A673 (cell line): Measurements from ENCODE around the gene TOR2A. TPM values are rescaled to one million over a fixed set of nuclear protein-coding genes. Genes with fewer than 3 reads are reported as not detected.

Experiments
- BruUV-seq: library from RNA; stranded (reverse); fragments of 400-500 nt; replicated peaks from 2 replicates; lab custom pipeline; 2021; lab: Mats Ljungman, UMichigan
- CTCF ChIA-PET: fragments of 300-600 bp; sonication (Branson Sonifier 250); formaldehyde crosslinking; loops from one replicate; lab custom pipeline; 2022; ENCODE audit warnings: antibody characterized with exemption; lab: Charles Lee
- POLR2A ChIA-PET: fragments of 300-600 bp; sonication (Branson Sonifier 250); formaldehyde crosslinking; loops from one replicate; lab custom pipeline; 2022; ENCODE audit warnings: antibody characterized with exemption; ENCODE audit not compliant: low non-redundant PET; lab: Charles Lee
- DNase-seq: peaks from one replicate; pipeline ENCODE4 v3.0.0-alpha.2; 2015; ENCODE audit warnings: low spot score
- H3K27ac ChIP-seq: fragments of 200-600 bp; sonication (generic); 2 replicates; pipeline ENCODE4 v1.5.1; 2016; ENCODE audit warnings: mixed run types, low read depth, mild to moderate bottlenecking, mixed read lengths, antibody characterized with exemption, low read length; ENCODE audit not compliant: poor library complexity, severe bottlenecking
- H3K27me3 ChIP-seq: fragments of 200-600 bp; sonication (generic); replicated peaks from 2 replicates; pipeline ENCODE4 v1.6.1; 2017; ENCODE audit warnings: mixed run types, low read depth, mild to moderate bottlenecking, mixed read lengths, antibody characterized with exemption, low read length; ENCODE audit not compliant: insufficient read depth, poor library complexity
- H3K36me3 ChIP-seq: fragments of 200-600 bp; sonication (generic); 2 replicates; pipeline ENCODE4 v1.6.1; 2016; ENCODE audit warnings: mixed run types, mild to moderate bottlenecking, mixed read lengths, antibody characterized with exemption, low read length; ENCODE audit not compliant: insufficient read depth, poor library complexity, severe bottlenecking
- H3K4me1 ChIP-seq: fragments of 200-600 bp; sonication (generic); 2 replicates; pipeline ENCODE4 v1.6.1; 2017; ENCODE audit warnings: mixed run types, mild to moderate bottlenecking, mixed read lengths, antibody characterized with exemption, low read length; ENCODE audit not compliant: insufficient read depth, poor library complexity, severe bottlenecking
- H3K4me3 ChIP-seq: fragments of 200-600 bp; sonication (generic); 2 replicates; pipeline ENCODE4 v1.5.1; 2016; ENCODE audit warnings: low read depth, mixed run types, mild to moderate bottlenecking, mixed read lengths, low read length; ENCODE audit not compliant: poor library complexity, severe bottlenecking
- H3K9me3 ChIP-seq: fragments of 200-600 bp; sonication (generic); 2 replicates; pipeline ENCODE4 v1.6.1; 2016; ENCODE audit warnings: mixed run types, low read depth, mild to moderate bottlenecking, mixed read lengths, antibody characterized with exemption, low read length; ENCODE audit not compliant: poor library complexity, severe bottlenecking
- EZH2 ChIP-seq: fragments of 200-600 bp; sonication (generic); IDR thresholded peaks from 2 replicates; pipeline ENCODE4 v1.6.1; 2017; ENCODE audit warnings: borderline replicate concordance, low read depth, mild to moderate bottlenecking, mixed read lengths, antibody characterized with exemption, low read length; ENCODE audit not compliant: poor library complexity, severe bottlenecking
- intact Hi-C: fragments of 100-400 bp; cut with micrococcal nuclease; formaldehyde crosslinking; loops from one replicate; pipeline ENCODE4 v1.10.0; 2022; ENCODE audit not compliant: unreplicated experiment
- total RNA-seq: library from RNA; stranded (reverse); gene quantifications from 2 replicates; pipeline ENCODE4 v1.2.3, GENCODE V29; 2021
- TF ChIP-seq, protein P1 (sequence below): fragments of 300-800, 200-600 bp; sonication (generic); conservative IDR thresholded peaks from 2 replicates; pipeline ENCODE4 v1.5.1; 2017; ENCODE audit warnings: low read depth, mild to moderate bottlenecking, antibody characterized with exemption, low read length, moderate library complexity, mixed read lengths

TOR2A gene
- total RNA-seq, 1 experiment from 2014 or later: 9.2 TPM

DNA sequence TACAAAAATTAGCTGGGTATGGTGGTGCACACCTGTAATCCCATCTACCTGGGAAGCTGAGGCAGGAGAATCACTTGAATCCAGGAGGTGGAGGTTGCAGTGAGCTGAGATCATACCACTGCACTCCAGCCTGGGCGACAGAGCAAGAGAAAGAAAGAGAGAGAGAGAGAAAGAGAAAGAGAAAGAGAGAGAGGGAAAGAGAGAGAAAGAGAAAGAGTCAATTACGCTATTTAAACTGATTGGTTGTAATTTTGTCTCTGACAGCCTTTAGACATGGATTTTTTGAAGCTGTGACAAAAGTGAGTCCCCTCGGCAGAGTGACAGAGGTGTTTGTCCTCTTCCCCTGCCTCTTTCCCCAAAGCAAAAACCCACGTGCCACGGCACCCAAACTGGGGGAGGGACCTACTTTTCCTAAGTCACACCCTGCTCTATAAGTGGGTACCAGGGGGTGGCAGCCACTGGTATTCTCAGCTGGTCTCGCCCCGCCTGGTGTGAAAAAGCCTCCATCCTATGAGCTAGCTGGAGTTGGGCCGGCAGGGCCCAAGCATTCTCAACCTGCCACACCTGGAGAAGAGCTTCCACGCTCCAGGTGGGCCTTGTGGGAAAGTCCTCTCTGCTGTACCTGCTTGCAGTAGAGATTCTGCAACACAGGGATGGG, 31.7 kb downstream of the TOR2A start:
- intact Hi-C loops: no loop called here

GRCh38 chr9:127700594-127701255, 34.4 kb downstream of the TOR2A start:
- intact Hi-C loops: no loop called here
- TF ChIP-seq, protein P1, sequence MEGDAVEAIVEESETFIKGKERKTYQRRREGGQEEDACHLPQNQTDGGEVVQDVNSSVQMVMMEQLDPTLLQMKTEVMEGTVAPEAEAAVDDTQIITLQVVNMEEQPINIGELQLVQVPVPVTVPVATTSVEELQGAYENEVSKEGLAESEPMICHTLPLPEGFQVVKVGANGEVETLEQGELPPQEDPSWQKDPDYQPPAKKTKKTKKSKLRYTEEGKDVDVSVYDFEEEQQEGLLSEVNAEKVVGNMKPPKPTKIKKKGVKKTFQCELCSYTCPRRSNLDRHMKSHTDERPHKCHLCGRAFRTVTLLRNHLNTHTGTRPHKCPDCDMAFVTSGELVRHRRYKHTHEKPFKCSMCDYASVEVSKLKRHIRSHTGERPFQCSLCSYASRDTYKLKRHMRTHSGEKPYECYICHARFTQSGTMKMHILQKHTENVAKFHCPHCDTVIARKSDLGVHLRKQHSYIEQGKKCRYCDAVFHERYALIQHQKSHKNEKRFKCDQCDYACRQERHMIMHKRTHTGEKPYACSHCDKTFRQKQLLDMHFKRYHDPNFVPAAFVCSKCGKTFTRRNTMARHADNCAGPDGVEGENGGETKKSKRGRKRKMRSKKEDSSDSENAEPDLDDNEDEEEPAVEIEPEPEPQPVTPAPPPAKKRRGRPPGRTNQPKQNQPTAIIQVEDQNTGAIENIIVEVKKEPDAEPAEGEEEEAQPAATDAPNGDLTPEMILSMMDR: no peak
- no peak for TF ChIP-seq EZH2
- Histone ChIP-seq H3K9me3 (no peaks in the 10 kb centered on the region), H3K4me1 (no peaks in the 10 kb centered on the region), H3K36me3 (no peaks in the 10 kb centered on the region), H3K4me3 (no peak overlapping the region), H3K27ac (no peak overlapping the region), H3K27me3 (no peaks in the 10 kb centered on the region)
- ChIA-PET CTCF (no interaction called here), POLR2A (no interaction called here)
- DNase-seq: no peak
- BruUV-seq: no TSS peak

More for the DNA sequence above, 31.7 kb downstream of the TOR2A start:
- CTCF ChIA-PET: no interaction called here
- BruUV-seq: no TSS peak
- H3K27me3 ChIP-seq: no peaks in the 10 kb centered on the region
- H3K27ac ChIP-seq: no peak overlapping the region
- DNase-seq: no peak
- no peak overlapping the region for H3K4me3 ChIP-seq
- no peaks in the 10 kb centered on the region for H3K4me1 ChIP-seq
- POLR2A ChIA-PET: no interaction called here
- no peaks in the 10 kb centered on the region for H3K9me3 ChIP-seq
- no peaks in the 10 kb centered on the region for H3K36me3 ChIP-seq
- no peak for TF ChIP-seq EZH2
- TF ChIP-seq, protein P1: no peak

DNA sequence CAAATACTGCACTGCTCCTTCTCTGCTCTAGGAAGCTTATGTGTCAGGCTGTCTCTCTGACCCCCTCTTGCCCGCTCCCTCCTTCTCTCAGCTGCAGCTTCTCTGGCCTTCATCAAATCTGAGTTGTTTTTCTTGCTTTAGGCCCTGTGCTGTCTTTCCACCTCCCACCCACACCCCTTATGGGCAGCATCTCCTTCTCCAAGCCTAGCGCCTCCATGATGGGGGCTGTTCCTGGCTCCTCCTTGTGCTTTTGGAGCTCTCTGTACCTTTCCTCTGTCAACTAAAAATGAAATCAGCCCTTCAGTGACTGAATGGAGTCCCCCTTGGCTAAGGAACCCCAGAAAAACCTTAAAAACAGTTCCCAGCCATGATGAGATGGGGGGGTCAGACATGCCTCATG, 35.0 kb downstream of the TOR2A start:
- no peak for TF ChIP-seq EZH2
- TF ChIP-seq, protein P1: no peak
- DNase-seq: no peak
- no peaks in the 10 kb centered on the region for H3K9me3 ChIP-seq
- no peaks in the 10 kb centered on the region for H3K36me3 ChIP-seq
- BruUV-seq: no TSS peak
- H3K4me3 ChIP-seq: no peak overlapping the region
- CTCF ChIA-PET: no interaction called here
- intact Hi-C loops: no loop called here
- H3K4me1 ChIP-seq: no peaks in the 10 kb centered on the region
- H3K27ac ChIP-seq: no peak overlapping the region
- POLR2A ChIA-PET: no interaction called here
- H3K27me3 ChIP-seq: no peaks in the 10 kb centered on the region
